ENCODE results near the gene CDK16. TPM values are rescaled to one million over a fixed set of nuclear protein-coding genes. Genes with fewer than 3 reads are reported as not detected.

The CDK16 gene
- total and polyA plus RNA-seq, 2 of the 13 experiments (the other 11 are each of a cell fraction or from before 2014, with no cell fraction given) = 64.5 to 225 TPM

GRCh38 chrX:47230136-47230868 is 11.8 kb downstream of the CDK16 start (continued):
- TF ChIP-seq GMEB1 (CRISPR knock-in tag; IDR thresholded peaks at IDR 0.05; ENCODE audit: borderline replicate concordance) (no peak), POLR2AphosphoS5 (IDR thresholded peaks at IDR 0.05; ENCODE audit: low read depth, low read length) (peak; percentile 20; the same call in 1 of the 2 replicates), MAFG (CRISPR knock-in tag; IDR thresholded peaks at IDR 0.05) (no peak), ZNF530 (CRISPR knock-in tag; IDR thresholded peaks at IDR 0.05; ENCODE audit: low read depth) (no peak), POLR2G (IDR thresholded peaks at IDR 0.05; ENCODE audit: low read depth, low read length) (peak; percentile 38; the same call in 1 of the 2 replicates), TFAP4 (IDR thresholded peaks at IDR 0.05; ENCODE audit: borderline replicate concordance, low read depth) (no peak), XRCC5 (optimal IDR thresholded peaks at IDR 0.05; ENCODE audit: low read length) (no peak), ETV6 (CRISPR knock-in tag; conservative IDR thresholded peaks at IDR 0.05) (no peak), ZFP37 (CRISPR knock-in tag; IDR thresholded peaks at IDR 0.05; ENCODE audit: borderline replicate concordance) (no peak)

- 100% methylated on average over 2 of the region's 2 CpGs for WGBS (ENCODE audit: low lambda C conversion rate)
- Histone ChIP-seq H3K4me3 (replicated peaks in 1 of 3; ENCODE audit: insufficient read depth in 1 of 3, low read depth in 2 of 3, low read length in 3 of 3) (no peak overlapping the region), H4K20me1 (ENCODE audit: insufficient read depth, low read length) (no peaks in the 10 kb centered on the region), H3K4me1 (ENCODE audit: insufficient read depth, low read length) (peaks cover 25% of the 10 kb centered on the region), H3K79me2 (ENCODE audit: insufficient read depth, low read length) (peaks cover 24% of the 10 kb centered on the region), H3K27me3 (ENCODE audit: control insufficient read depth in 1 of 2, insufficient read depth in 2 of 2, low read length in 2 of 2) (no peaks in the 10 kb centered on the region; a peak in 1 of 5 replicates), H3K27ac (ENCODE audit: extremely low read length, insufficient read depth, low read length) (no peak overlapping the region), H3K4me2 (ENCODE audit: low read depth, low read length) (no peak overlapping the region), H3K9me3 (ENCODE audit: low read length) (no peaks in the 10 kb centered on the region), H3K9ac (ENCODE audit: insufficient read depth, low read depth, low read length) (no peak overlapping the region), H2AFZ (ENCODE audit: low read length) (no peak overlapping the region), H3K36me3 (replicated peaks in 1 of 2; ENCODE audit: control insufficient read depth in 1 of 2, insufficient read depth in 2 of 2, low read length in 2 of 2) (peaks cover 0 to 10% of the 10 kb centered on the region in 2 experiments; a peak in 3 of 5 replicates)
- no peak for DNase-seq (ENCODE audit: low spot score)
- in situ Hi-C loops (cut with HindIII; ENCODE audit: extremely low pct_ligation_motif_present, low pct_unique_long_range_greater_than_20kb) (no loop called here), intact Hi-C loops (cut with micrococcal nuclease; ENCODE audit: unreplicated experiment) (loop anchor here (10.0 kb wide), 1 partner anchor 84 kb away; no protein-coding TSS in a partner anchor)
- FAIRE-seq = no peak
- ChIA-PET CTCF (ENCODE audit: low intra/inter-chr PET ratio, low total read pairs) (no interaction called here), POLR2A (interaction anchor here (3.5 kb wide), 1 partner anchor 12 kb away, joined by 69 read pairs; the partner anchor contains the start of gene CDK16)
- ATAC-seq = no peak
- TF ChIP-seq SP1 (IDR thresholded peaks at IDR 0.05) (no peak), SP1 (CRISPR knock-in tag; IDR thresholded peaks at IDR 0.05) (no peak), DDIT3 (CRISPR knock-in tag; IDR thresholded peaks at IDR 0.05) (no peak)
- BruUV-seq (replicated peaks) = no TSS peak
These were observed 12.7 kb downstream of the CDK16 start for GRCh38 chrX:47231167-47231566.

All from HepG2 (cell line).